IMR-90 (cell line): Measurements from ENCODE around the gene ASB11. TPM values are rescaled to one million over a fixed set of nuclear protein-coding genes. Genes with fewer than 3 reads are reported as not detected.

Experiments used
- ATAC-seq: fragments of 200-7000 bp; cut with Tn5 transposase; 2 replicates; pipeline ENCODE4 v1.9.1; 2020; ENCODE audit warnings: low read depth, mild to moderate bottlenecking, moderate library complexity
- BruUV-seq: library from RNA; stranded (reverse); fragments of 400-500 nt; replicated peaks from 2 replicates; lab custom pipeline; 2021; lab: Mats Ljungman, UMichigan
- CTCF ChIA-PET: fragments of 300-600 bp; formaldehyde crosslinking; extraction: SDS; loops from one replicate; lab custom pipeline; 2021; ENCODE audit warnings: antibody characterized with exemption; lab: Yijun Ruan, JAX
- POLR2A ChIA-PET: fragments of 300-600 bp; sonication (Branson Sonifier 250); formaldehyde crosslinking; loops from one replicate; lab custom pipeline; 2022; ENCODE audit warnings: antibody characterized with exemption; ENCODE audit not compliant: unreplicated experiment; lab: Charles Lee
- DNase-seq: peaks from one replicate; pipeline ENCODE4 v3.0.0; 2013
- H2AFZ ChIP-seq: replicated peaks from 2 replicates; pipeline ENCODE3; 2013; ENCODE audit warnings: low read length, mild to moderate bottlenecking; ENCODE audit not compliant: poor library complexity
- H2AK5ac ChIP-seq: 2 replicates; pipeline ENCODE4 v1.6.1; 2013; ENCODE audit warnings: low read depth, low read length, inconsistent platforms
- H2AK9ac ChIP-seq: replicated peaks from 2 replicates; pipeline ENCODE3; 2013; ENCODE audit warnings: mild to moderate bottlenecking, low read depth, low read length, moderate library complexity; ENCODE audit not compliant: poor library complexity
- H2BK120ac ChIP-seq: 2 replicates; pipeline ENCODE4 v1.6.1; 2013; ENCODE audit warnings: low read depth, low read length, inconsistent platforms
- H2BK15ac ChIP-seq: 3 replicates; pipeline ENCODE4 v1.6.1; 2013; ENCODE audit warnings: low read depth, low read length, inconsistent platforms
- H2BK20ac ChIP-seq: 2 replicates; pipeline ENCODE4 v1.6.1; 2013; ENCODE audit warnings: low read depth, mild to moderate bottlenecking, inconsistent platforms, low read length, moderate library complexity
- H2BK5ac ChIP-seq: 2 replicates; pipeline ENCODE4 v1.6.1; 2013; ENCODE audit warnings: mild to moderate bottlenecking, low read depth, low read length, inconsistent platforms; ENCODE audit not compliant: poor library complexity, severe bottlenecking
- H3K14ac ChIP-seq: replicated peaks from 2 replicates; pipeline ENCODE4 v1.6.1; 2013; ENCODE audit warnings: low read depth, low read length, inconsistent platforms
- H3K18ac ChIP-seq: 2 replicates; pipeline ENCODE4 v1.6.1; 2013; ENCODE audit warnings: low read depth, low read length, control low read depth
- H3K23ac ChIP-seq: 2 replicates; pipeline ENCODE4 v1.6.1; 2013; ENCODE audit warnings: low read depth, low read length, inconsistent platforms
- H3K27ac ChIP-seq: 2 replicates; pipeline ENCODE4 v1.5.1; 2013; ENCODE audit warnings: mild to moderate bottlenecking, control low read depth, low read length; ENCODE audit not compliant: insufficient read depth
- H3K27me3 ChIP-seq: 2 replicates; pipeline ENCODE4 v1.6.1; 2013; ENCODE audit warnings: low read length; ENCODE audit not compliant: control insufficient read depth, insufficient read depth
- H3K36me3 ChIP-seq: 2 replicates; pipeline ENCODE4 v1.6.1; 2013; ENCODE audit warnings: low read length, mixed read lengths; ENCODE audit not compliant: control insufficient read depth, insufficient read depth
- H3K4ac ChIP-seq: 2 replicates; pipeline ENCODE4 v1.6.1; 2013; ENCODE audit warnings: low read depth, low read length, inconsistent platforms
- H3K4me1 ChIP-seq: 2 replicates; pipeline ENCODE4 v1.6.1; 2013; ENCODE audit warnings: low read length, mixed read lengths; ENCODE audit not compliant: control insufficient read depth, insufficient read depth
- H3K4me2 ChIP-seq: 2 replicates; pipeline ENCODE4 v1.6.1; 2013; ENCODE audit warnings: low read depth, mild to moderate bottlenecking, control low read depth, low read length, moderate library complexity
- H3K4me3 ChIP-seq: 2 replicates; pipeline ENCODE4 v1.5.1; 2013; ENCODE audit warnings: low read depth, mild to moderate bottlenecking, control low read depth, low read length, moderate library complexity; ENCODE audit not compliant: insufficient read depth
- H3K56ac ChIP-seq: 2 replicates; pipeline ENCODE4 v1.6.1; 2013; ENCODE audit warnings: low read length, inconsistent platforms; ENCODE audit not compliant: insufficient read depth; ENCODE audit errors: extremely low read depth
- H3K79me1 ChIP-seq, 2 experiments: 2 replicates each; pipeline ENCODE4 v1.6.1; 2013; ENCODE audit warnings: low read length in 2 of 2, inconsistent platforms in 1 of 2, low read depth in 1 of 2
- H3K9ac ChIP-seq: 2 replicates; pipeline ENCODE4 v1.6.1; 2013; ENCODE audit warnings: low read depth, low read length, control low read depth
- H3K9me1 ChIP-seq: 2 replicates; pipeline ENCODE4 v1.6.1; 2013; ENCODE audit warnings: low read length, inconsistent platforms; ENCODE audit not compliant: insufficient read depth
- H3K9me3 ChIP-seq: 2 replicates; pipeline ENCODE4 v1.6.1; 2013; ENCODE audit warnings: low read length; ENCODE audit not compliant: control insufficient read depth, insufficient read depth
- H4K20me1 ChIP-seq: 2 replicates; pipeline ENCODE4 v1.6.1; 2013; ENCODE audit warnings: low read length, inconsistent platforms; ENCODE audit not compliant: insufficient read depth
- H4K5ac ChIP-seq: 2 replicates; pipeline ENCODE4 v1.6.1; 2013; ENCODE audit warnings: mild to moderate bottlenecking, low read depth, low read length, control low read depth
- H4K8ac ChIP-seq, 2 experiments: 2 replicates each; pipeline ENCODE4 v1.6.1; 2013; ENCODE audit warnings: low read depth in 2 of 2, low read length in 2 of 2, control low read depth in 1 of 2, inconsistent platforms in 1 of 2
- H4K91ac ChIP-seq: 2 replicates; pipeline ENCODE4 v1.6.1; 2013; ENCODE audit warnings: low read depth, low read length, inconsistent platforms; ENCODE audit not compliant: insufficient read depth
- MAFK ChIP-seq: IDR thresholded peaks from 2 replicates; pipeline ENCODE4 v1.6.1; 2012; ENCODE audit warnings: low read depth, low read length, improper control_type of control experiment
- WGBS, 2 experiments: methylation state at CpG; one replicate each; pipeline versions ENCODE4 v1.1.5 to v1.1.7; 2013; ENCODE audit warnings: missing lambda C conversion rate in 2 of 2; ENCODE audit not compliant: insufficient read length in 1 of 2; ENCODE audit errors: extremely low coverage in 2 of 2; 5-methylcytosine and 5-hydroxymethylcytosine counted together
- dilution Hi-C: fragments of 300-500 bp; cut with HindIII; formaldehyde crosslinking; loops from one replicate; pipeline ENCODE4 v1.14.3; 2018; ENCODE audit warnings: low sequenced_read_pairs; ENCODE audit not compliant: unreplicated experiment
- in situ Hi-C: fragments of 300-500 bp; cut with MboI; formaldehyde crosslinking; loops from 3 replicates; pipeline ENCODE4 v1.14.3; 2019; ENCODE audit warnings: low sequenced_read_pairs, inconsistent platforms, mixed read lengths
- intact Hi-C: fragments of 100-400 bp; cut with micrococcal nuclease; formaldehyde crosslinking; loops from 2 replicates; pipeline ENCODE4 v1.10.0; 2022
- polyA plus RNA-seq, 3 experiments: library from polyadenylated mRNA; depleted of rRNA; stranded (reverse); fragments of >200 nt; gene quantifications; 2 replicates each; pipeline ENCODE4 v1.2.3, GENCODE V29; 2012; ENCODE audit warnings: low replicate concordance in 1 of 3
- total RNA-seq: library from RNA; depleted of rRNA; stranded (reverse); fragments of >200 nt; gene quantifications from 2 replicates; pipeline ENCODE4 v1.2.3, GENCODE V29; 2012

ASB11 gene
- total and polyA plus RNA-seq, 2 of the 4 experiments (the other 2 are of a cell fraction), result not detected

DNA sequence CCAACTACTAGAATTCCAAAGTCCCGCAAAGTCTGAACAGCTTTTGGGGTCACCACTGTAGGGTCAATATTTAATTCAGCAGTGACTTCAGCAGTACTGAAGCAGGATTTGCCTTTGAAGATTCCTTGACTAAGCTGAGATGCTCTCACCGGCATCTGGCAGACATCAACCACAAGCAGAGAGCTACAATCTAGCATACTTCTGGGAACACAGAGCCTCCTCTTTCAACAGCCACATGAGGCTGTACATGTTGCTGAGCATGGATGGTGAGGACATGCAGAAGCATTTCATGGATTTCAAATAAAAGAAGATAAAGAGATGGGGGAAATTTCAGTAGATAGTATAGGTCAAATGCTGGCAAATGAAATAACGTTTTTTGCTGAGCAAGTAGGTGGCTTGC is 6.6 kb upstream of the ASB11 start:
- dilution Hi-C loops, result no loop called here
- in situ Hi-C loops, result no loop called here

More for the DNA sequence above, 6.6 kb upstream of the ASB11 start:
- Histone ChIP-seq H4K91ac (no peak overlapping the region), H3K4ac (no peak overlapping the region), H4K20me1 (no peaks in the 10 kb centered on the region), H3K56ac (no peak overlapping the region), H2BK120ac (no peak overlapping the region), H3K9ac (no peak overlapping the region), H3K4me2 (no peak overlapping the region), H2BK15ac (no peak overlapping the region), H3K14ac (no peak overlapping the region), H4K8ac (no peak overlapping the region), H2AK5ac (no peak overlapping the region), H3K79me1 (no peaks in the 10 kb centered on the region), H3K23ac (no peak overlapping the region), H3K9me1 (no peaks in the 10 kb centered on the region), H3K9me3 (no peaks in the 10 kb centered on the region), H4K5ac (no peak overlapping the region), H3K4me3 (no peak overlapping the region), H2AK9ac (no peak overlapping the region), H3K4me1 (no peaks in the 10 kb centered on the region), H3K27me3 (no peaks in the 10 kb centered on the region), H2BK5ac (no peak overlapping the region), H3K36me3 (no peaks in the 10 kb centered on the region), H2AFZ (no peak overlapping the region), H2BK20ac (no peak overlapping the region), H3K18ac (no peak overlapping the region), H3K27ac (no peak overlapping the region)
- intact Hi-C loops, result no loop called here
- CTCF ChIA-PET, result interaction anchor here (1.1 kb wide), 1 partner anchor 11 kb away, joined by 3 read pairs; no protein-coding TSS in a partner anchor
- ATAC-seq (no peak), DNase-seq (no peak)
- no TSS peak for BruUV-seq
- TF ChIP-seq MAFK, result no peak
- POLR2A ChIA-PET, result no interaction called here
- WGBS, 2 experiments, result no CpG with 5 or more reads among the region's 3 CpGs
